B cell (primary cell): ENCODE results near the gene DENND1A. TPM values are rescaled to one million over a fixed set of nuclear protein-coding genes. Genes with fewer than 3 reads are reported as not detected.
"Not testable (repeated sequence)": the region's sequence is repeated elsewhere in the genome, so short reads cannot be mapped to it uniquely, and the experiment has no call there.

Experiments
- ATAC-seq: fragments of 200-7000 bp; cut with Tn5 transposase; one replicate; pipeline ENCODE4 v1.10.0; 2021; ENCODE audit warnings: low read depth, mild to moderate bottlenecking, moderate number of reproducible peaks, moderate library complexity
- CTCF ChIA-PET: fragments of 350-600 bp; sonication (Branson Sonifier 250); formaldehyde crosslinking; loops from one replicate; lab custom pipeline; 2021; ENCODE audit warnings: antibody characterized with exemption, inconsistent platforms; lab: Charles Lee
- POLR2A ChIA-PET: fragments of 350-600 bp; sonication (Branson Sonifier 250); formaldehyde crosslinking; loops from one replicate; lab custom pipeline; 2021; ENCODE audit warnings: antibody characterized with exemption; lab: Charles Lee
- DNase-seq: peaks from one replicate; pipeline ENCODE4 v3.0.0; 2013
- H2AFZ ChIP-seq: 2 replicates; pipeline ENCODE4 v1.6.1; 2012; ENCODE audit warnings: mild to moderate bottlenecking, low read depth, low read length; ENCODE audit not compliant: insufficient read depth, poor library complexity, severe bottlenecking
- H3K27ac ChIP-seq, 2 donors: 1 replicate in 1 of 2; 2 replicates in 1 of 2; pipeline ENCODE4 v1.5.1; 2012 to 2013; ENCODE audit warnings: low read length in 2 of 2, mild to moderate bottlenecking in 2 of 2, moderate library complexity in 1 of 2
- H3K27me3 ChIP-seq, 4 experiments: fragments of 200-600 bp in 1 of 4; sonication (generic) in 1 of 4; replicated peaks in 1 of 4; 1 replicate in 2 of 4; 2 replicates in 2 of 4; pipeline versions ENCODE4 v1.6.1 to v1.7.0; 2013 to 2016; ENCODE audit warnings: low read length in 3 of 4, mild to moderate bottlenecking in 2 of 4, mixed read lengths in 1 of 4, moderate library complexity in 1 of 4; ENCODE audit not compliant: insufficient read depth in 4 of 4, control insufficient read depth in 3 of 4; ENCODE audit errors: control extremely low read depth in 1 of 4
- H3K36me3 ChIP-seq, 2 experiments: replicated peaks in 1 of 2; 1 replicate in 1 of 2; 2 replicates in 1 of 2; pipeline versions ENCODE4 v1.6.1 to v1.7.1; 2013; ENCODE audit warnings: low read length in 1 of 2; ENCODE audit not compliant: insufficient read depth in 2 of 2, control insufficient read depth in 1 of 2; ENCODE audit errors: control extremely low read depth in 1 of 2, extremely low read depth in 1 of 2
- H3K4me1 ChIP-seq, 2 donors: fragments of 200-600 bp in 1 of 2; sonication (generic) in 1 of 2; 1 replicate in 1 of 2; 2 replicates in 1 of 2; pipeline versions ENCODE4 v1.5.1 to v1.6.1; 2013 to 2017; ENCODE audit warnings: low read length in 2 of 2; ENCODE audit not compliant: control insufficient read depth in 2 of 2, insufficient read depth in 2 of 2
- H3K4me2 ChIP-seq: replicated peaks from 2 replicates; pipeline ENCODE3; 2012; ENCODE audit warnings: mild to moderate bottlenecking, low read depth, low read length; ENCODE audit not compliant: poor library complexity, severe bottlenecking
- H3K4me3 ChIP-seq, 5 experiments: fragments of 200-600 bp in 1 of 5; sonication (generic) in 1 of 5; 1 replicate in 3 of 5; 2 replicates in 2 of 5; pipeline versions ENCODE4 v1.5.1 to v1.7.0; 2011 to 2016; ENCODE audit warnings: low read length in 4 of 5, mild to moderate bottlenecking in 4 of 5, low read depth in 2 of 5, control low read depth in 1 of 5, moderate library complexity in 1 of 5; ENCODE audit not compliant: insufficient read depth in 1 of 5; ENCODE audit errors: control extremely low read depth in 1 of 5, extremely low read depth in 1 of 5
- H3K79me2 ChIP-seq: fragments of 200-600 bp; sonication (generic); one replicate; pipeline ENCODE4 v1.6.0; 2016; ENCODE audit warnings: low read length; ENCODE audit not compliant: control insufficient read depth, insufficient read depth
- H3K9ac ChIP-seq: fragments of 200-600 bp; sonication (generic); 2 replicates; pipeline ENCODE4 v1.6.1; 2017; ENCODE audit warnings: mild to moderate bottlenecking, low read length, moderate library complexity
- H3K9me3 ChIP-seq, 3 donors: one replicate each; pipeline versions ENCODE4 v1.6.1 to v1.7.1; 2013; ENCODE audit warnings: low read length in 2 of 3; ENCODE audit not compliant: control insufficient read depth in 2 of 3, insufficient read depth in 1 of 3; ENCODE audit errors: control extremely low read depth in 1 of 3
- H4K20me1 ChIP-seq: 2 replicates; pipeline ENCODE4 v1.6.0; 2012; ENCODE audit warnings: mild to moderate bottlenecking, low read length; ENCODE audit not compliant: insufficient read depth, control insufficient read depth, poor library complexity, severe bottlenecking
- H3K27ac Mint-ChIP-seq: one replicate; pipeline ENCODE4 v1.8.0; 2021; ENCODE audit warnings: mixed read lengths
- H3K27me3 Mint-ChIP-seq: one replicate; pipeline ENCODE4 v1.8.0; 2021; ENCODE audit warnings: mixed read lengths
- H3K4me1 Mint-ChIP-seq: one replicate; pipeline ENCODE4 v1.8.0; 2021; ENCODE audit warnings: mixed read lengths
- H3K4me3 Mint-ChIP-seq: one replicate; pipeline ENCODE4 v1.8.0; 2021; ENCODE audit warnings: mixed read lengths
- H3K9me3 Mint-ChIP-seq: one replicate; pipeline ENCODE4 v1.8.0; 2022; ENCODE audit warnings: mixed read lengths; ENCODE audit not compliant: insufficient read depth
- EZH2 ChIP-seq: IDR thresholded peaks from 2 replicates; pipeline ENCODE4 v1.6.1; 2012; ENCODE audit warnings: borderline replicate concordance, low read depth, mild to moderate bottlenecking, moderate library complexity, low read length; ENCODE audit not compliant: insufficient read depth, poor library complexity, severe bottlenecking
- WGBS: methylation state at CpG from one replicate; pipeline ENCODE4 v1.1.5; 2013; ENCODE audit warnings: missing lambda C conversion rate; ENCODE audit not compliant: insufficient coverage; 5-methylcytosine and 5-hydroxymethylcytosine counted together
- intact Hi-C: fragments of 100-400 bp; cut with micrococcal nuclease; formaldehyde crosslinking; loops from one replicate; pipeline ENCODE4 v1.10.0; 2022
- polyA plus RNA-seq: library from polyadenylated mRNA; depleted of rRNA; stranded (reverse); fragments of >200 nt; gene quantifications from 2 replicates; pipeline ENCODE4 v1.2.3, GENCODE V29; 2012
- total RNA-seq, 2 donors: library from RNA; stranded (reverse); fragments of 120-200 nt in 1 of 2; gene quantifications; 1 replicate in 1 of 2; 2 replicates in 1 of 2; pipeline versions ENCODE4 v1.2.3 to v1.2.4, GENCODE V29; 2013 to 2022
- TF ChIP-seq, protein P1 (sequence below): fragments of 200-600 bp; IDR thresholded peaks from one replicate; pipeline ENCODE4 v1.8.0; 2022; ENCODE audit warnings: antibody characterized with exemption, mild to moderate bottlenecking

The DENND1A gene
- total and polyA plus RNA-seq, 2 donors (not counting 1 experiment from before 2014, with no cell fraction given) = 10.8 to 26.0 TPM

DNA sequence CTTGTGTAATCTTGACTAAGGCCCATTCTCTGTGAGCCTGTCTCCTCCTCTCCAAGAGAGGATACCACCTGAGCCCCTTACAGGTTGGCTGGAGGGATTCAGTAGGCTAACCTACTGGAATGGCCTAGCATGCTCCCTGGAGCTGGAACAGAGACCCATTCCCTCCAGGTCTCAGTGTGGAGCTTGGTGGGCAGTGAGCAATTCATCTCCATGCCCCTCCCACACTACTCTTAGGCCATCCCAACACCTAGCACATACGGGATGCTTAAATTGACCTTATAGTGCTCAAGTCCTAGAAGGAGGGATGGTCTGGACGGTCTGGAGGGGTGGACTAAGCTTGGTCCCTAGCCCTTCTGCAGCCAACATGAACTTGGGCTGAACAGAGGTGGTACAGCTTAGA is 498.3 kb downstream of the DENND1A start:
- no peak overlapping the region for H3K27ac Mint-ChIP-seq
- no peaks in the 10 kb centered on the region for H3K27me3 ChIP-seq
- intact Hi-C loops = no loop called here
- CTCF ChIA-PET = interaction anchor here (1.2 kb wide), 1 partner anchor 44 kb away, joined by 4 read pairs; no protein-coding TSS in a partner anchor
- no peak overlapping the region for H3K4me3 ChIP-seq
- no peak for DNase-seq
- TF ChIP-seq, protein P1, sequence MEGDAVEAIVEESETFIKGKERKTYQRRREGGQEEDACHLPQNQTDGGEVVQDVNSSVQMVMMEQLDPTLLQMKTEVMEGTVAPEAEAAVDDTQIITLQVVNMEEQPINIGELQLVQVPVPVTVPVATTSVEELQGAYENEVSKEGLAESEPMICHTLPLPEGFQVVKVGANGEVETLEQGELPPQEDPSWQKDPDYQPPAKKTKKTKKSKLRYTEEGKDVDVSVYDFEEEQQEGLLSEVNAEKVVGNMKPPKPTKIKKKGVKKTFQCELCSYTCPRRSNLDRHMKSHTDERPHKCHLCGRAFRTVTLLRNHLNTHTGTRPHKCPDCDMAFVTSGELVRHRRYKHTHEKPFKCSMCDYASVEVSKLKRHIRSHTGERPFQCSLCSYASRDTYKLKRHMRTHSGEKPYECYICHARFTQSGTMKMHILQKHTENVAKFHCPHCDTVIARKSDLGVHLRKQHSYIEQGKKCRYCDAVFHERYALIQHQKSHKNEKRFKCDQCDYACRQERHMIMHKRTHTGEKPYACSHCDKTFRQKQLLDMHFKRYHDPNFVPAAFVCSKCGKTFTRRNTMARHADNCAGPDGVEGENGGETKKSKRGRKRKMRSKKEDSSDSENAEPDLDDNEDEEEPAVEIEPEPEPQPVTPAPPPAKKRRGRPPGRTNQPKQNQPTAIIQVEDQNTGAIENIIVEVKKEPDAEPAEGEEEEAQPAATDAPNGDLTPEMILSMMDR = no peak
- TF ChIP-seq EZH2 = no peak
- peaks cover 0 to 13% (median 0%) of the 10 kb centered on the region in 3 donors for H3K9me3 ChIP-seq
- peaks cover 25% of the 10 kb centered on the region for H3K4me1 Mint-ChIP-seq
- H4K20me1 ChIP-seq = no peaks in the 10 kb centered on the region
- H3K4me2 ChIP-seq = no peak overlapping the region
- H3K9ac ChIP-seq = no peak overlapping the region
- H3K79me2 ChIP-seq = no peaks in the 10 kb centered on the region
- H3K4me1 ChIP-seq = peaks cover 5 to 8% of the 10 kb centered on the region in 2 donors
- H3K27ac ChIP-seq = no peak overlapping the region
- H3K4me3 Mint-ChIP-seq = no peak overlapping the region
- peaks cover 0 to 21% of the 10 kb centered on the region in 2 experiments for H3K36me3 ChIP-seq
- H2AFZ ChIP-seq = no peak overlapping the region
- POLR2A ChIA-PET = no interaction called here
- no peak for ATAC-seq
- no peaks in the 10 kb centered on the region for H3K27me3 Mint-ChIP-seq
- no CpG with 5 or more reads among the region's 2 CpGs for WGBS
- H3K9me3 Mint-ChIP-seq = peaks cover 8% of the 10 kb centered on the region

- H3K79me2 ChIP-seq, H3K4me3 Mint-ChIP-seq, H4K20me1 ChIP-seq, POLR2A ChIA-PET, H3K9me3 Mint-ChIP-seq, H3K27ac Mint-ChIP-seq, H3K27me3 ChIP-seq, H3K27ac ChIP-seq, H3K4me2 ChIP-seq, H3K4me3 ChIP-seq, ATAC-seq, DNase-seq, CTCF ChIA-PET, H2AFZ ChIP-seq, intact Hi-C loops, H3K27me3 Mint-ChIP-seq, H3K9ac ChIP-seq: not testable (repeated sequence)
- Histone ChIP-seq H3K9me3 (peaks cover 0 to 13% (median 0%) of the 10 kb centered on the region in 3 donors), H3K36me3 (peaks cover 0 to 11% of the 10 kb centered on the region in 2 experiments), H3K4me1 (peaks cover 6 to 13% of the 10 kb centered on the region in 2 donors)
- H3K4me1 Mint-ChIP-seq = peaks cover 32% of the 10 kb centered on the region
- no CpG with 5 or more reads among the region's 1 CpG for WGBS
These were observed 501.5 kb downstream of the DENND1A start for GRCh38 chr9:123428450-123428849.
